HG03135 (cell line): Measurements from ENCODE around the gene COL23A1.

ENCODE experiments used
- ATAC-seq: cut with Tn5 transposase; IDR thresholded peaks from one replicate; pipeline ENCODE4 v1.9.1; 2021; ENCODE audit warnings: mild to moderate bottlenecking, moderate library complexity; ENCODE audit not compliant: unreplicated experiment

The COL23A1 gene

DNA sequence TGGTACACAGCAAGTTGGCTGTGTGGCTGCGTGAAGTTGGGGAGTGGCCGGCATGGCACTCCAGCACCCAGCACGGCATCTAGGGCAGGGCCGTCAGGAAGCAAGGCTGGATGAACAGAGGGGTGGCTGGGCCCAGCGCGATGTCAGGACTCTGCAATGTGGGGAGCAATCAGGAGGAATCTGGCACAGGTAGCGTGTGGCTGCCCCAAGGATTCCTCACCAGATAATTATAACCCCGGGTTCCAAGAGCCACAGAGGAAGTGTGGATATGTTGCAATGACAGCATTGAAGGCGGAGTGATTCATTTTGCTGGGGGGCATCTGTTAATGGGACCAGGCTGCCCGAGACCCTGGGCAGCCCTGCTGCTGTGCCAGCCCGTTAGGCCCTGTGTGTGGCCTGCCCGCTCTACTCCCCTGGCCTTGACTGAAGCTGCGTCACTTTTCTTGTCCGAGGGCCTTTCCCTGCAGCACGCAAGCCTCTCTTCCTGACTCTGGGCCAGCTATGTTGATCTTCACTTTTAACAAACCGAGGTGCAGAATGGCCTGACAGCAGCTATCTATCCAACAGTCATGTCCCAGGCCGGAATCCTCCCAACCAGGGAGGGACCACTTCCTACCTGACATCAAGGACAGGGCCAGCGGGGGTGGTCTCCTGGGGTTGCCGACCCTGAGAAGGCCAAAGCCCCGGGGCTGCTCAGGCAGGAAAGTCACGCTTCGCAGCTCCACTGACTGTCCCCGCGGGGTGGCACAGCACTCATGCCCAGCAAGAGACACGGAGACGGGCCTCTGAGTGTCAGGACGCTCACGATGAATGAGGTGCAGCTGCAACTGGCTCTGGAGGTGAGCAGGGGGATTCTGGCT, 239.6 kb downstream of the COL23A1 start:
- ATAC-seq: no peak

GRCh38 chr5:178349625-178350353, 240.4 kb downstream of the COL23A1 start:
- ATAC-seq: no peak

DNA sequence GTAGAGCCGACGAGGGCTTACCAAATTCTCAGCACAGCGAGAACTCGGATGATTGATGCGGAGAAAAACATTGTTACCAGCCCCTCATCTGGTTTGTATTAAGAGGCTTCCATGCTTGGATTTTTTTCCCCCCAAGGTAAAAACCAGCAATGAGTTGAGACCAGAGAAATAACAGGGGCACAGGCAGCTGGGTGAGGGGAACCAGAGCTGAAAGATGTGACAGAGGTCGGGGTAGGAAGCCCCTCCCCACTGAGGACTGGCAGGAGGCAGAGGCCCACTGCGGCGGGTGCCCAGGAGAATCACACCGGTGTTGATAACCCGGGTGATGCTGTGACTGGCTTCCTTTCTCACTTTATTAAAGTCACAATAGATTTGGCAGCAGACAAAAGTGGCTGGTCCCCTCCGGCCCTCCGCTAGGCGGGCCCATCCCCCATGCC, 241.1 kb downstream of the COL23A1 start:
- ATAC-seq: no peak

GRCh38 chr5:178348356-178349074, 241.7 kb downstream of the COL23A1 start:
- ATAC-seq: no peak

DNA sequence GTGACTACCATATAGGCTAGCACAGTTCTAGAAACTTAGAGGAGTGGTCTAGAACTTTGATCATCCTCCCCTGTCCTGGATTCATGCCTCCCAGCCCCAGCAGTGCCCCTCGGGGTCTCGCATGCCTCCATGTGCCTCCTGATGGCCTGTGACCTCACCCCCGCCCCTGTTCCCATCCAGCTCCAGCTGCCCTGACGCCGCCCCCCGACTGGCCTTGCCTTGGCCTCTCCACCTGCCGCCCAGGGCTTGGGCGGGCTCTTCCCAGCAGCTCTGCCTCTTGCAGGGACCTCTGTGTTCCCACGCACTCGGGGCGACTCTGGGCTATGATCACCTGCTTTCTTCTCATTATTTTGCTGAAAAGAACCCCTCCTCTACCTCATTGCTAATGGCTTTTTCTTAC, 242.2 kb downstream of the COL23A1 start:
- ATAC-seq: no peak

GRCh38 chr5:178346607-178347334, 243.4 kb downstream of the COL23A1 start:
- ATAC-seq: no peak

GRCh38 chr5:178343306-178343705, 246.9 kb downstream of the COL23A1 start:
- no peak for ATAC-seq

DNA sequence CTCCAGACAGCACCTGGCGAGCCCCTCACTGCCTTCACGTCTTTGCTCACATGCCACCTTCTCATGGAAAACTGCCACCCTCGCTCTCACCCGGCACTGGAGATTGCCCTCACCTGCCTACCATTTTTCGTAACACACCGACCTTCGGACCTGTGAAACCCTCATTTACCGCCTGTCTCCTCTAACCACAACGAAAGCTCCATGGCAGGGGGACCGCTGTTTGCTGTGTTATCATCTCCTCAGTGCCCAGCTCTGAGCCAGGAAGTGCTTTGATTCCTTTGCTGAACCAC, 248.4 kb downstream of the COL23A1 start:
- ATAC-seq: no peak

DNA sequence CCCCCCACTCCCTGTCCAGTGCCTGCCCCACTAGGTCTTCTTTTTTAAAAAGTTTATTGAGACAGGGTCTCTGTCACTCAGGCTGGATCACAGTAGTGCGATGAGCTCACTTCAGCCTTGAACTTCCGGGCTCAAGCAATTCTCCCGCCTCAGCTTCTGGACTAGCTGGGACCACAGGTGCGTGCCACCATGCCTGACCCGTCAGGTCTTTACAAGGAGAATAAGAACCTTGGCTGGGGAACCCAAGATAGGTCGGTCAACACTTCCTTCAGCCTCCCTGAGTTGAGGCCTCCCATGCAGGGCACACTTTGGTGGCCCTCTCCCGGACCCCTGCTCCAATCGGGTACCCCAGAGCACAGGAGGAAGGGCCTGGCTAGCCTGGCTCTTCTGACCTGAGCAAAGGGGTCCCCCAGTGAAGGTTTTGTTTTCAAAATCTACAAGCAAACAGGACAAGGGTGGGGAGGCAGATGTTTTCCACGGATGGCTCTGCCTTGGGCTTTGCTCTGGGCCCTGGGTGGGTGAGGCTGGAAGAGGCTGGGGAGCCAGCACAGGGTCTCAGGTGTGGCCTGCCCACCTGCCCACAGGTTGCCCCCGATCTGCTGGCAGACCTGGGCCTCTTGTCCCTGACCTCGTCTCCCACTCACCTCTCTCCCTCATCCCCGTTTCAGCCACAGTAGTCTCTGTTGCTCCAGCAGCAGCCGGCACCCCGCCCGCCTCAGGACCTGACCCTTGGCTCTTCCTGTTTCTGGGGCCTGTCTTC, 248.9 kb downstream of the COL23A1 start:
- no peak for ATAC-seq

DNA sequence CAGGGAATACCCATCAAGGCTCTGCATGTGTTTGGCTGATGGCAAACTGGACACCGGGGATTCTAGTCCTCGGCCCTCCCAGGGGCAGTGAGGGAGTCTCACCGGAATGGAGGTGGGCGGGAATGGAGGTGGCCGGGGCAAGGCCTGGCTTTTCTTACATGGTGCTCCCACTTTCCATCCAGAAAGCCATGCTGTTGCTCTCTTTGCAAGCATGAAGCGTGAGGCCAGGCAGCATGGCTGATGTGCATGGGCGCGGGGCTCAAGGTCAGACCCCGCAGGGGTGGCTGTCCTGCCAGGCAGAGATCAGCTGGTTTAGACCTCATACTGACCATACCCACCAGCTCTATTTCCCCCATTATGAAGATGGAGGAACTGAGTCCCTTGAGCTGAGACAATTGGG, 249.6 kb downstream of the COL23A1 start:
- no peak for ATAC-seq

DNA sequence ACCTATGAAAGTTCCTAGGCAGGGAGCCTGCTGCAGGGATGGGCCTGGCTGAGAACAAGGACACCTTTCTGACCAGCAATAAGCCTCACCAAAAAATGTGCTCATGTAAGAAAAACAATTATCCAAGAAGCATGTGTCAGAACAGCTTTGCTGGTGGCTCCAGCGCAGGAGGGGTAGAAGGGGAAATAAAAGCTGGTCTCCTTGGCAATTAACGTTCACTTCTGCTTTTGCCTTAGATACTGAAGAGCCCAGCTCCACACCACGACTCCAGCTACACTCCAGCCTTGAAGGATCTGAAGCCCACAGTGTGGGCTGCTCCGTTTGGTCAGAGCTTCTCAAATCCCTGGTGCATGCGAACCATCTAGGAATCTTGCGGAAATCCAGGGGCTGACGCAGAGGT, 250.0 kb downstream of the COL23A1 start:
- ATAC-seq: no peak

DNA sequence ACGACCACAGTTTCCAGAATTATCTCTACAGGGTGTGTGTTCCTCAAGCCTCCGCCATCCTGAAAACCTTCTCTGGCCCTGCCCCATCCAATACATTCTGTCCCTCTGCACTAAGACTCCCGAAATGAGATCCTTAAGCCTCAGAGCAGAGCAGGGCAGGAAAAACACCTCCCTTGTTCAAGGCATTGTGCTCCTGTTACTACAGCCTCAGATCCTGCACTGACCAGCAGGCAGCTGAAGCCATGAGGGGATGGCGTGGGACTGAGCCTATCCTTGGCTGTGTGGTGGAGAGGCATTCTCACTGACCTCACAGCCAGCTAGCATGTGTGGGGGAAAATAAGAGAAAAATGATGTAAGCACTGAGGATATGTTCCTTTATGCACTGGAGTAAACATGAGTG, 250.9 kb downstream of the COL23A1 start:
- no peak for ATAC-seq

DNA sequence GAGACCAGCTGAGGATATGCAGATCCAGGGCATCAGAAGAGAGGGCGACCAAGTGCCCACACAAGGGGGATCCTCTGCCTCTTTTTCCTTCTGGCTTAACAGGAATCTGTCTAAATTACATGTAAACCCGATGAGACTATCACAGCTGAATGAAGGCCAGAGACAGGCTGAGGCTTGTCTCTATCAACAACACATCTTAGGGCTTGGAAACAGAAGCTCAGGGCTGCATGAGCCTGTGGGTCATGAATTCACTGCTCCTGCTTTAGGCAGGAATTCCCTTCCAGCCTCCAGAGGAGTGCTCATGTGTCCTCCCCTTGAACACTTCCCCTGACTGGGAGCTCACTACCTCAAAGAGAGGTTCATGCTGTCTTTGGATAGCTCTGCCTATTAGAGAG, 251.4 kb downstream of the COL23A1 start:
- ATAC-seq: no peak

DNA sequence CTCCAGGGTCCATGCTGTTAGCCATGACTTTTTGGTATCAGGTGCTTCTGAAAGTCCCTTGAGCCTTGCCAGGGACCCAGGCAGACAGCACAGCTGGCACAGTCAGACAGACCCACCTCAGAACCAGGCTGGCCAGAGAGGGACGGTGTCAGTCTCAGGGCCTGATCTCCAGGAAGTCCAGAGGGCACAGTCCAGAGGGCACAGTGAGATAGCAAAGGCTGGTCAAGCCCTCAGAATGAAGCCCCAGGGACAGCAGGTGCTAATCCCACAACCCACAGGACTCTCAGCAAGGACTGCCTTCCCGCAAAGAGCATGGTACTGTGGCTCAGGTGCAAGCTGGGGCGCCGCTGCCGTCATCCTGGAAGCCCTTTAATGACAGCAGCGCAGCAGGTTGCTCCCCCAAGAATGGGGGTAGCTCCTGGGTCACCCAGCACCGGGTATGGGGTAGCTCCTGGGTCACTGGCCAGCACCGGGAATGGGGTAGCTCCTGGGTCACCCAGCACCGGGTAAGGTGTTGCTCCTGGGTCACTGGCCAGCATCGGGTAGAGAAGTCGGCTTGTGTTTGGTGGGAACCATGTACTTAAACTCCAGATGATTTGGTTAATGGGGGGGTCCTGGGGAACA, 252.0 kb downstream of the COL23A1 start:
- ATAC-seq: no peak

DNA sequence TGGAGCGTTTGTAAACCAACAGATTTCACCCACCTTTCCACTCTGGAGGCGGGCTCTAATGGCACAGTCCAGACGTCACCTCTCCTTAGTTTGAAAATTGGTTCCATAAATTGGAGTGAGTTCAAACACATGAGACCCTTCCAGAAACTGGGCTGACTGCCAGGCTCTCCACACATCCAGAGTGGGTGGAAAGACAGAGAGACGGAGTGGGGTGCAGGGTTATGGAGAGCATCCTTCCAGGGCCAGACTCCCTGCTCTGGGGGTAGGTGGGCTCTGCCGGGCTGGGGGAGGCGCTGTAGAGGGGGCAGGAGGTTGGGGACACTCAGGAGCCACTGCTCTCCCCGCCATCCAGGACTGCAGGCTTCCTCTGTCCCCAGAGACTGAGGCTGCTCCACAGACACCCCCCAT, 252.9 kb downstream of the COL23A1 start:
- no peak for ATAC-seq

DNA sequence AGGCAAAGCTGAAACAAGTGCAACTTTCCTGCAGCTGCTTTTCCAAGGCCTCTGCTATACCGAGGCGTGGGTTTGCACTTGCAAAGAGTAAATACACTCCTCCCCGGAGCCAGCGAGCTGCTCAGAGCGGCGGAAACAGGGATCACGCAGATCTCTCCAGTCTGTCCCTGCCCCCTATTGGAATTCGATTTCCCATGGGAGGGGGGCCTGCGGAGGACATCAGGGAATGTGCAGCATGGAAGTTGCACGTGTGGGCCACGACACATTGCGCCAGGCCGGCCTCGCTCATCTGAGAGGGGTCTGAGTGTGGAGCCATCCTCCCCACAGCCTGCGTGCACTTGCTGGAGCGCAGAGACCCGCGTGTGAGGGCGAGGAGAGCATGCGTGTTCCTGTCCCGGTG, 253.3 kb downstream of the COL23A1 start:
- no peak for ATAC-seq

- no peak for ATAC-seq
These were observed 254.7 kb downstream of the COL23A1 start for GRCh38 chr5:178335302-178336030.

GRCh38 chr5:178334861-178335260, 255.3 kb downstream of the COL23A1 start:
- no peak for ATAC-seq

- ATAC-seq: no peak
These were observed 256.2 kb downstream of the COL23A1 start for GRCh38 chr5:178333821-178334481.
